ENCODE results near the gene TSBP1. TPM values are rescaled to one million over a fixed set of nuclear protein-coding genes. Genes with fewer than 3 reads are reported as not detected.

Gene TSBP1
- total and polyA plus RNA-seq, 2 of the 13 experiments (the other 11 are each of a cell fraction or from before 2014, with no cell fraction given) = not detected

DNA sequence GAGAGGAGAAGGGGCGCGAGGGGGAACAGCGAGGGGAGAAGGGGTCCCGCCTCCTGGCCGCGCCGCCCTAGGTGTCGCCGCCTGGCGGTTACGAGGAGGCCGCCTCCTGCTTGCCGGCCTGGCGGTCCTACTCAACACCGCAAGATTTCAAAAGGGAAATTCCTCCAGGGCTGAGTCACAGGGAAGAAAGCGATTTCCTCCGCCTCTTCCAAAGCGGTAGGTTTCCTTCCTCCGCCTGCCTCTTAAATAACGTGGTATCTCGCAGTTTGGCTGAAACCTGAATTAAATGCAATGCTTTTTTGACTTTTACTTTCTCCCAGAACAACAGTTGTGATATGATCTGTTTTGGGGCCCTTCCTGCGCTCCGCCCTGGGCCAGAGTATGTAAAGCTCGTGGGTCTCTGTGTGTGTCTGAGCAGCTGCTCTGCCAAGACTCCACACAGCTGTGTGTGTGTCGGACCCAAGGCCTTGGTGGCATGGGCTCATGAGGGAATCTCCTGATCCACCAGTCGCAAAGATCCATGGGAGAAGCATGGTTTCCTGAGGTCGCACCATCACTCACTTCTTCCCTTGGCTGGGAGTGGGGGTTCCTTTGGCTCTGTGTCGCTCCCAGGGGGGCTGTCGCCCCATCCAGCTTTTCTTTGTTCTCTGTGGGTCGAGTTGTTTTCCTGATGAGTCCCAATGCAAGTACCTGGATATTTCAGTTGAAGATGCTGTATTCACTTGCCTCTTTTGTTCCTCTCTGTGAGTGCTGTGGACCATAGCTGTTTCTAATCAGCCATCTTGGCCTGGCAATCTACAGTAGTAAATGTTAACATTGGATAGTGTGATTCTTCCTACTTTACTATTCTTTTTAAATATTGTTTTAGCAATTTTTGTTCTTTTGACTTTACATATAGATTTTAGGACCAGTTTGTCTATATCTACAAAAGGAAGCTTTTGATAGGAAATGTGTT lies 116.2 kb downstream of the TSBP1 start (continued):
- peak; percentile 48; the same call in 1 of the 2 replicates for TF ChIP-seq JUND (CRISPR knock-in tag; IDR thresholded peaks at IDR 0.05)
- TF ChIP-seq SOX6 (IDR thresholded peaks at IDR 0.05) = no peak
- TF ChIP-seq SOX6 (CRISPR knock-in tag; IDR thresholded peaks at IDR 0.05) = peak; percentile 11; the same call in 1 of the 2 replicates
- TF ChIP-seq, protein P1, sequence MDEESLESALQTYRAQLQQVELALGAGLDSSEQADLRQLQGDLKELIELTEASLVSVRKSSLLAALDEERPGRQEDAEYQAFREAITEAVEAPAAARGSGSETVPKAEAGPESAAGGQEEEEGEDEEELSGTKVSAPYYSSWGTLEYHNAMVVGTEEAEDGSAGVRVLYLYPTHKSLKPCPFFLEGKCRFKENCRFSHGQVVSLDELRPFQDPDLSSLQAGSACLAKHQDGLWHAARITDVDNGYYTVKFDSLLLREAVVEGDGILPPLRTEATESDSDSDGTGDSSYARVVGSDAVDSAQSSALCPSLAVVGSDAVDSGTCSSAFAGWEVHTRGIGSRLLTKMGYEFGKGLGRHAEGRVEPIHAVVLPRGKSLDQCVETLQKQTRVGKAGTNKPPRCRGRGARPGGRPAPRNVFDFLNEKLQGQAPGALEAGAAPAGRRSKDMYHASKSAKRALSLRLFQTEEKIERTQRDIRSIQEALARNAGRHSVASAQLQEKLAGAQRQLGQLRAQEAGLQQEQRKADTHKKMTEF (CRISPR knock-in tag; IDR thresholded peaks at IDR 0.05) = no peak
- TF ChIP-seq CBX5 (CRISPR knock-in tag; IDR thresholded peaks at IDR 0.05; ENCODE audit: borderline replicate concordance) = 0 out of 2 replicates have a peak, but pooled peaks have one; percentile 38

DNA sequence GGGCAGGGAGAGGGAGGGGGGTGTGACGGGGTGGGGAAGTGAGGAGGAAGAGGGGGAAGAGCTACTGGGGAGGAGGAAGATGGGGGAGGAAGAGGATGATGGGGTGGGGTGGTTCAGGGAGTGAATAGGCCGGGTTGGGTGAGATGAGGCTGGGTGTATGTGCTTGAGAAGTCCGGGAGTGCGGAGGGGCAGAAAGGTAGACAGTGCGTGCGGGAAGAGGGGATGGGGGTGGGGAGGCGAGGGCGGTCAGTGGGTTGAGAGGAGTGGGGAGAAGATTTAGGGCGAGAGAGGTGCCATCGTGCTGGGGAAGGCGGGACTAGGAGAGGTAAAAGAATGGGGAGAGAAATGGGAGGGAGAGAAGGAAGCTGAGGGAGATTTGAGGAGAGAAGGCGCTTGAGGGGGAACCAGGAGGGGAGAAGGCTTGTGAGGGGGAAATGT lies 116.9 kb downstream of the TSBP1 start:
- CTCF ChIA-PET (ENCODE audit: low intra/inter-chr PET ratio, low total read pairs) = interaction anchor here (1.2 to 1.8 kb wide), 2 partner anchors 10 to 136 kb away, joined by 5 to 6 read pairs; no protein-coding TSS in a partner anchor
- no peak overlapping the region for H3K27ac ChIP-seq (ENCODE audit: extremely low read length, insufficient read depth, low read length)
- no peak overlapping the region for H3K4me2 ChIP-seq (ENCODE audit: low read depth, low read length)
- H3K79me2 ChIP-seq (ENCODE audit: insufficient read depth, low read length) = no peaks in the 10 kb centered on the region
- ATAC-seq = no peak; the same call in 2 of the 3 replicates
- H3K9ac ChIP-seq (ENCODE audit: insufficient read depth, low read depth, low read length) = no peak overlapping the region
- intact Hi-C loops (cut with micrococcal nuclease; ENCODE audit: unreplicated experiment) = no loop called here
- peaks cover 10% of the 10 kb centered on the region; the same call in 1 of the 2 replicates for H3K4me1 ChIP-seq (ENCODE audit: insufficient read depth, low read length)
- no TSS peak for BruUV-seq (replicated peaks)
- POLR2A ChIA-PET = no interaction called here
- in situ Hi-C loops (cut with HindIII; ENCODE audit: extremely low pct_ligation_motif_present, low pct_unique_long_range_greater_than_20kb) = no loop called here
- 26% methylated on average over 12 of the region's 12 CpGs for WGBS (ENCODE audit: low lambda C conversion rate)
- no peak for DNase-seq (ENCODE audit: low spot score)
- FAIRE-seq = no peak
- no peaks in the 10 kb centered on the region for H3K36me3 ChIP-seq (replicated peaks in 1 of 2; ENCODE audit: control insufficient read depth in 1 of 2, insufficient read depth in 2 of 2, low read length in 2 of 2)
- no peaks in the 10 kb centered on the region; the same call in 1 of the 2 replicates for H3K9me3 ChIP-seq (ENCODE audit: low read length)
- peaks cover 0 to 14% of the 10 kb centered on the region in 2 experiments; a peak in 2 of 5 replicates for H3K27me3 ChIP-seq (ENCODE audit: control insufficient read depth in 1 of 2, insufficient read depth in 2 of 2, low read length in 2 of 2)
- H4K20me1 ChIP-seq (ENCODE audit: insufficient read depth, low read length) = no peaks in the 10 kb centered on the region
- no peak overlapping the region for H2AFZ ChIP-seq (ENCODE audit: low read length)
- H3K4me3 ChIP-seq (replicated peaks in 1 of 3; ENCODE audit: insufficient read depth in 1 of 3, low read depth in 2 of 3, low read length in 3 of 3) = no peak overlapping the region; a peak in 1 of 6 replicates
- TF ChIP-seq TARDBP (CRISPR knock-in tag; IDR thresholded peaks at IDR 0.05) = no peak
- TF ChIP-seq, protein P2, sequence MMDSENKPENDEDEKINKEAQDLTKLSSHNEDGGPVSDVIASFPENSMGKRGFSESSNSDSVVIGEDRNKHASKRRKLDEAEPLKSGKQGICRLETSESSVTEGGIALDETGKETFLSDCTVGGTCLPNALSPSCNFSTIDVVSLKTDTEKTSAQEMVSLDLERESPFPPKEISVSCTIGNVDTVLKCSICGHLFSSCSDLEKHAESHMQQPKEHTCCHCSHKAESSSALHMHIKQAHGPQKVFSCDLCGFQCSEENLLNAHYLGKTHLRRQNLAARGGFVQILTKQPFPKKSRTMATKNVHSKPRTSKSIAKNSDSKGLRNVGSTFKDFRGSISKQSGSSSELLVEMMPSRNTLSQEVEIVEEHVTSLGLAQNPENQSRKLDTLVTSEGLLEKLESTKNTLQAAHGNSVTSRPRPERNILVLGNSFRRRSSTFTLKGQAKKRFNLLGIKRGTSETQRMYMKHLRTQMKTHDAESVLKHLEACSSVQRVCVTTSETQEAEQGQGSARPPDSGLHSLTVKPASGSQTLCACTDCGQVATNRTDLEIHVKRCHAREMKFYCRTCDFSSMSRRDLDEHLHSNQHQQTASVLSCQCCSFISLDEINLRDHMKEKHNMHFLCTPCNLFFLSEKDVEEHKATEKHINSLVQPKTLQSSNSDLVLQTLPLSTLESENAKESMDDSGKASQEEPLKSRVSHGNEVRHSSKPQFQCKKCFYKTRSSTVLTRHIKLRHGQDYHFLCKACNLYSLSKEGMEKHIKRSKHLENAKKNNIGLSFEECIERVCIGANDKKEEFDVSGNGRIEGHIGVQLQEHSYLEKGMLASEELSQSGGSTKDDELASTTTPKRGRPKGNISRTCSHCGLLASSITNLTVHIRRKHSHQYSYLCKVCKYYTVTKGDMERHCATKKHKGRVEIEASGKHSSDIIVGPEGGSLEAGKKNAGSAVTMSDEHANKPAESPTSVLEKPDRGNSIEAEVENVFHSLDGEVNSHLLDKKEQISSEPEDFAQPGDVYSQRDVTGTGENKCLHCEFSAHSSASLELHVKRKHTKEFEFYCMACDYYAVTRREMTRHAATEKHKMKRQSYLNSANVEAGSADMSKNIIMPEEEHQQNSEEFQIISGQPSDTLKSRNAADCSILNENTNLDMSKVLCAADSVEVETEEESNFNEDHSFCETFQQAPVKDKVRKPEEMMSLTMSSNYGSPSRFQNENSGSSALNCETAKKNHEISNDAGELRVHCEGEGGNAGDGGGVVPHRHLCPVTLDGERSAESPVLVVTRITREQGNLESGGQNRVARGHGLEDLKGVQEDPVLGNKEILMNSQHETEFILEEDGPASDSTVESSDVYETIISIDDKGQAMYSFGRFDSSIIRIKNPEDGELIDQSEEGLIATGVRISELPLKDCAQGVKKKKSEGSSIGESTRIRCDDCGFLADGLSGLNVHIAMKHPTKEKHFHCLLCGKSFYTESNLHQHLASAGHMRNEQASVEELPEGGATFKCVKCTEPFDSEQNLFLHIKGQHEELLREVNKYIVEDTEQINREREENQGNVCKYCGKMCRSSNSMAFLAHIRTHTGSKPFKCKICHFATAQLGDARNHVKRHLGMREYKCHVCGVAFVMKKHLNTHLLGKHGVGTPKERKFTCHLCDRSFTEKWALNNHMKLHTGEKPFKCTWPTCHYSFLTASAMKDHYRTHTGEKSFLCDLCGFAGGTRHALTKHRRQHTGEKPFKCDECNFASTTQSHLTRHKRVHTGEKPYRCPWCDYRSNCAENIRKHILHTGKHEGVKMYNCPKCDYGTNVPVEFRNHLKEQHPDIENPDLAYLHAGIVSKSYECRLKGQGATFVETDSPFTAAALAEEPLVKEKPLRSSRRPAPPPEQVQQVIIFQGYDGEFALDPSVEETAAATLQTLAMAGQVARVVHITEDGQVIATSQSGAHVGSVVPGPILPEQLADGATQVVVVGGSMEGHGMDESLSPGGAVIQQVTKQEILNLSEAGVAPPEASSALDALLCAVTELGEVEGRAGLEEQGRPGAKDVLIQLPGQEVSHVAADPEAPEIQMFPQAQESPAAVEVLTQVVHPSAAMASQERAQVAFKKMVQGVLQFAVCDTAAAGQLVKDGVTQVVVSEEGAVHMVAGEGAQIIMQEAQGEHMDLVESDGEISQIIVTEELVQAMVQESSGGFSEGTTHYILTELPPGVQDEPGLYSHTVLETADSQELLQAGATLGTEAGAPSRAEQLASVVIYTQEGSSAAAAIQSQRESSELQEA (CRISPR knock-in tag; IDR thresholded peaks at IDR 0.05; ENCODE audit: not compliant biosample characterization) = no peak
- TF ChIP-seq, protein P3, sequence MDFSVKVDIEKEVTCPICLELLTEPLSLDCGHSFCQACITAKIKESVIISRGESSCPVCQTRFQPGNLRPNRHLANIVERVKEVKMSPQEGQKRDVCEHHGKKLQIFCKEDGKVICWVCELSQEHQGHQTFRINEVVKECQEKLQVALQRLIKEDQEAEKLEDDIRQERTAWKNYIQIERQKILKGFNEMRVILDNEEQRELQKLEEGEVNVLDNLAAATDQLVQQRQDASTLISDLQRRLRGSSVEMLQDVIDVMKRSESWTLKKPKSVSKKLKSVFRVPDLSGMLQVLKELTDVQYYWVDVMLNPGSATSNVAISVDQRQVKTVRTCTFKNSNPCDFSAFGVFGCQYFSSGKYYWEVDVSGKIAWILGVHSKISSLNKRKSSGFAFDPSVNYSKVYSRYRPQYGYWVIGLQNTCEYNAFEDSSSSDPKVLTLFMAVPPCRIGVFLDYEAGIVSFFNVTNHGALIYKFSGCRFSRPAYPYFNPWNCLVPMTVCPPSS (IDR thresholded peaks at IDR 0.05) = no peak

Data from HepG2 (cell line).